SK-N-MC (cell line): Measurements from ENCODE around the gene NADSYN1.

Source experiments
- EZH2 ChIP-seq: fragments of 200-600 bp; sonication (generic); IDR thresholded peaks from one replicate; pipeline ENCODE4 v1.6.1; 2017; ENCODE audit warnings: antibody characterized with exemption
- FOXP2 ChIP-seq: optimal IDR thresholded peaks from 2 replicates; pipeline ENCODE3; 2011; ENCODE audit warnings: mild to moderate bottlenecking, moderate library complexity; ENCODE audit not compliant: insufficient read depth; ENCODE audit errors: extremely low read length, control extremely low read depth
- POLR2AphosphoS5 ChIP-seq: IDR thresholded peaks from 2 replicates; pipeline ENCODE4 v1.6.1; 2012; ENCODE audit warnings: mild to moderate bottlenecking, low read depth, low read length, borderline replicate concordance

GRCh38 chr11:71539017-71539416 is 86.0 kb downstream of the NADSYN1 start:
- TF ChIP-seq EZH2 (no peak), POLR2AphosphoS5 (no peak), FOXP2 (no peak)
